Measurements from ENCODE around the gene MICAL3. TPM values are rescaled to one million over a fixed set of nuclear protein-coding genes. Genes with fewer than 3 reads are reported as not detected.
"Not testable (repeated sequence)": the region's sequence is repeated elsewhere in the genome, so short reads cannot be mapped to it uniquely, and the experiment has no call there.

MICAL3 gene
- total RNA-seq, result 10 to 100 TPM; 17.1 to 36.3 (median 34.3) TPM
- 45.6 TPM for total RNA-seq (2013)

GRCh38 chr22:18024276-18024939 is at the start of gene MICAL3:
Gene MICAL3 (minus strand): TSS chr22:18024561. CDS start chr22:17906812, 117,749 bp downstream.
- 2% methylated on average over 56 of the region's 56 CpGs for WGBS (ENCODE audit: insufficient coverage)

GRCh38 chr22:18073927-18074326 is 49.6 kb upstream of the MICAL3 start:
- H3K4me3 Mint-ChIP-seq; H3K9me3 ChIP-seq (ENCODE audit: control insufficient read depth, insufficient read depth, low read length); H3K27ac Mint-ChIP-seq; H3K36me3 Mint-ChIP-seq; DNase-seq; ATAC-seq; H3K27ac ChIP-seq (ENCODE audit: low read length); H3K9me3 Mint-ChIP-seq; H3K36me3 ChIP-seq (ENCODE audit: control insufficient read depth, insufficient read depth, low read length); H3K27me3 ChIP-seq (ENCODE audit: control insufficient read depth, insufficient read depth, low read length); H3K4me3 ChIP-seq (ENCODE audit: low read length): not testable (repeated sequence)
- 94% methylated on average over 4 of the region's 4 CpGs for WGBS (ENCODE audit: insufficient coverage)
- Mint-ChIP-seq H3K4me1 (peaks cover 22 to 27% of the 10 kb centered on the region in 2 donors), H3K27me3 (ENCODE audit: low read depth in 2 of 2) (peaks cover 7 to 12% of the 10 kb centered on the region in 2 donors)
- peaks cover 18% of the 10 kb centered on the region for H3K4me1 ChIP-seq (ENCODE audit: control insufficient read depth, insufficient read depth, low read length)
- intact Hi-C loops (cut with micrococcal nuclease), result loop anchor here (10.0 kb wide), 2 partner anchors 919 to 999 kb away; partner anchors contain the start of gene HDHD5

More at GRCh38 chr22:18024276-18024939, at the start of gene MICAL3:
- H3K4me1 Mint-ChIP-seq, result peaks cover 15 to 16% of the 10 kb centered on the region in 2 donors
- Histone ChIP-seq H3K27me3 (ENCODE audit: control insufficient read depth, insufficient read depth, low read length) (peaks cover 17% of the 10 kb centered on the region), H3K9me3 (ENCODE audit: control insufficient read depth, insufficient read depth, low read length) (no peaks in the 10 kb centered on the region), H3K4me1 (ENCODE audit: control insufficient read depth, insufficient read depth, low read length) (peaks cover 11% of the 10 kb centered on the region), H3K36me3 (ENCODE audit: control insufficient read depth, insufficient read depth, low read length) (no peaks in the 10 kb centered on the region), H3K27ac (ENCODE audit: low read length) (no peak within 1 kb of the TSS), H3K4me3 (ENCODE audit: low read length) (peak within 1 kb of the TSS; percentile 34)
- ATAC-seq (peak; percentile 84 to 97 (median 95)), DNase-seq (peak; percentile 48 to 83)
- intact Hi-C loops (cut with micrococcal nuclease), result loop anchor here (2.0 kb wide), 1 partner anchor 194 kb away; no protein-coding TSS in a partner anchor
- H3K27me3 Mint-ChIP-seq (ENCODE audit: low read depth in 2 of 2), result peaks cover 46 to 54% of the 10 kb centered on the region in 2 donors
- no peak within 1 kb of the TSS for H3K27ac Mint-ChIP-seq
- H3K36me3 Mint-ChIP-seq, result no peaks in the 10 kb centered on the region
- peak within 1 kb of the TSS; percentile 82 for H3K4me3 Mint-ChIP-seq
- H3K9me3 Mint-ChIP-seq, result no peaks in the 10 kb centered on the region
- TF ChIP-seq CTCF (IDR thresholded peaks at IDR 0.05), result peak; percentile 34

- Mint-ChIP-seq H3K27ac (no peak overlapping the region), H3K4me1 (peaks cover 18 to 22% of the 10 kb centered on the region in 2 donors), H3K27me3 (ENCODE audit: low read depth in 2 of 2) (peaks cover 7 to 17% of the 10 kb centered on the region in 2 donors), H3K4me3 (no peak overlapping the region), H3K9me3 (no peaks in the 10 kb centered on the region), H3K36me3 (no peaks in the 10 kb centered on the region)
- Histone ChIP-seq H3K9me3 (ENCODE audit: control insufficient read depth, insufficient read depth, low read length) (no peaks in the 10 kb centered on the region), H3K4me3 (ENCODE audit: low read length) (no peak overlapping the region), H3K36me3 (ENCODE audit: control insufficient read depth, insufficient read depth, low read length) (no peaks in the 10 kb centered on the region), H3K27me3 (ENCODE audit: control insufficient read depth, insufficient read depth, low read length) (no peaks in the 10 kb centered on the region), H3K27ac (ENCODE audit: low read length) (no peak overlapping the region), H3K4me1 (ENCODE audit: control insufficient read depth, insufficient read depth, low read length) (peaks cover 14% of the 10 kb centered on the region)
- TF ChIP-seq CTCF (IDR thresholded peaks at IDR 0.05), result no peak
- intact Hi-C loops (cut with micrococcal nuclease), result loop anchor here (10.0 kb wide), 2 partner anchors 919 to 999 kb away; partner anchors contain the start of gene HDHD5
- ATAC-seq (no peak), DNase-seq (no peak)
- 75% methylated on average over 2 of the region's 2 CpGs for whole genome bisulfite sequencing (ENCODE audit: insufficient coverage)
Observed at GRCh38 chr22:18073467-18073866, 49.1 kb upstream of the MICAL3 start.

- TF ChIP-seq CTCF (IDR thresholded peaks at IDR 0.05), result no peak
- ATAC-seq, result no peak
- Histone ChIP-seq H3K27ac (ENCODE audit: low read length) (no peak overlapping the region), H3K4me3 (ENCODE audit: low read length) (no peak overlapping the region), H3K27me3 (ENCODE audit: control insufficient read depth, insufficient read depth, low read length) (no peaks in the 10 kb centered on the region), H3K36me3 (ENCODE audit: control insufficient read depth, insufficient read depth, low read length) (no peaks in the 10 kb centered on the region), H3K4me1 (ENCODE audit: control insufficient read depth, insufficient read depth, low read length) (peaks cover 8% of the 10 kb centered on the region), H3K9me3 (ENCODE audit: control insufficient read depth, insufficient read depth, low read length) (no peaks in the 10 kb centered on the region)
- H3K9me3 Mint-ChIP-seq, result no peaks in the 10 kb centered on the region
- intact Hi-C loops (cut with micrococcal nuclease), result loop anchor here (10.0 kb wide), 2 partner anchors 917 to 997 kb away; partner anchors contain the start of gene HDHD5
- no peak overlapping the region for H3K4me3 Mint-ChIP-seq
- H3K27me3 Mint-ChIP-seq (ENCODE audit: low read depth in 2 of 2), result peaks cover 12 to 32% of the 10 kb centered on the region in 2 donors
- peaks cover 4 to 11% of the 10 kb centered on the region in 2 donors for H3K4me1 Mint-ChIP-seq
- no peak overlapping the region for H3K27ac Mint-ChIP-seq
- no peak for DNase-seq
- WGBS (ENCODE audit: insufficient coverage), result 71% methylated on average over 1 of the region's 1 CpG
- H3K36me3 Mint-ChIP-seq, result no peaks in the 10 kb centered on the region
Observed at GRCh38 chr22:18071968-18072310, 47.6 kb upstream of the MICAL3 start.

- H3K9me3 Mint-ChIP-seq, result not testable (repeated sequence)
Observed at GRCh38 chr22:18071307-18071967, 47.1 kb upstream of the MICAL3 start.

More at GRCh38 chr22:18071307-18071967, 47.1 kb upstream of the MICAL3 start:
- H3K4me1 ChIP-seq (ENCODE audit: control insufficient read depth, insufficient read depth, low read length); H3K27ac ChIP-seq (ENCODE audit: low read length); H3K4me3 ChIP-seq (ENCODE audit: low read length); H3K4me3 Mint-ChIP-seq; H3K36me3 Mint-ChIP-seq; ATAC-seq; H3K4me1 Mint-ChIP-seq; H3K27ac Mint-ChIP-seq; H3K9me3 ChIP-seq (ENCODE audit: control insufficient read depth, insufficient read depth, low read length); DNase-seq; H3K27me3 ChIP-seq (ENCODE audit: control insufficient read depth, insufficient read depth, low read length); H3K36me3 ChIP-seq (ENCODE audit: control insufficient read depth, insufficient read depth, low read length): not testable (repeated sequence)
- intact Hi-C loops (cut with micrococcal nuclease), result loop anchor here (10.0 kb wide), 2 partner anchors 917 to 997 kb away; partner anchors contain the start of gene HDHD5
- H3K27me3 Mint-ChIP-seq (ENCODE audit: low read depth in 2 of 2), result peaks cover 15 to 37% of the 10 kb centered on the region in 2 donors
- 94% methylated on average over 4 of the region's 7 CpGs for WGBS (ENCODE audit: insufficient coverage)

All from natural killer cell (primary cell).